ENCODE results near the gene IRF2.

The IRF2 gene

GRCh38 chr4:184368290-184368689 is 106.1 kb downstream of the IRF2 start:
- no peak for DNase-seq (ENCODE audit: low spot score)

DNA sequence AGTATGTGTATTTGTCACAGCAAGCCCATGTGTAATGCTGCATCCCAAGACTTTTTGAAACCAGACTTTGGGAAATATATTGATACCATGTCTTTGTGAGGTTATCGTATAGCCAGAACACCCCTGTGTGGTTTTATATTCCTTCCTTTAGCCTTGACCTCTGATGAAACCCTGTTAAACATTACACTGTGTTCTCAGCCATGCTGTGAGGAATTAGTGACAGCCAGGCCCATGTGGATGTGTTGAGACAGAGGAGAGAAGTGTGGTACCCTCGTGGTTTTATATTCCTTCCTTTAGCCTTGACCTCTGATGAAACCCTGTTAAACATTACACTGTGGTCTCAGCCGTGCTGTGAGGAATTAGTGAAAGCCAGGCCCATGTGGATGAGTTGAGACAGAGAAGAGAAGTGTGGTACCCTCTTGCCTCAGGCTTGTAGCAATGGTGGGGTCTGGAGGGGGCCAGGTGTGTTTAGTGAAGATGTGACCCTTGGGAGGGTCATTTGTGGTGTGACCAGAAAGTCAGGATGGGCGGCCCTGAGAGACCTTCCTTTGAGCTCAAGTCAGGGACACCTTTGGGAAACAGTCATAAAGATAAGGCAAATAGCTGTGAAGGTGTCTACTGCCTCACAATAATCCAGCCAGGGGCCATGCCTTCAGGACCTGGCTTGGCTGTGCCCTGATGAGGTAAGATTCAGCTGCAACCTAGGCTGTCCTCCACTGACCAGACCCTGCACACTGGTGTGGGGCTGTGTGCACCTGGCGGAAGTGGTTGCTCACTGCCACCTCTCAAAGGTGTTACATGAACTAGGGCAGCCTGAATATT is 110.0 kb downstream of the IRF2 start:
- no peak for DNase-seq (ENCODE audit: low spot score)

DNA sequence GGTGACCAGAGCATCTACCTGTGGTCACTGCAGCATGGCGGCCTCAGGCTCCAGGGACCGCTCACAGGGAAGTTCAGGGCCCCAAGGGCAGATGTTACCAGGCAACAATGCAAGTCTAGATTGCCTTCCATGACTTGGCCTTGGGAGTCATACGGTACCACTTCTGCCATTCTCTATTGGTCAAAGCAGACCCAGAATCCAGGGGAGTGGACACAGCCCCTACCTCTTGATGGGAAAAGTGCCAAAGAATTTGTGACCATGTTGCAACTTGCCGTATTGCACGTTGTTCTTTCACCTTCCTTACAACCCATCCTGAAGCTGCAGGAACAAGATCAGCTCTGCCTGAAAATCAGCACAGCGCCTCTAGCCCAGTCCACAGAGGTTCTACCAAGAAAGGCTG is 111.1 kb downstream of the IRF2 start:
- DNase-seq (ENCODE audit: low spot score) = no peak

- DNase-seq (ENCODE audit: low spot score) = no peak
Observed at GRCh38 chr4:184362396-184362795, 112.0 kb downstream of the IRF2 start.

- DNase-seq (ENCODE audit: low spot score) = no peak
Observed at GRCh38 chr4:184361443-184361842, 112.9 kb downstream of the IRF2 start.

DNA sequence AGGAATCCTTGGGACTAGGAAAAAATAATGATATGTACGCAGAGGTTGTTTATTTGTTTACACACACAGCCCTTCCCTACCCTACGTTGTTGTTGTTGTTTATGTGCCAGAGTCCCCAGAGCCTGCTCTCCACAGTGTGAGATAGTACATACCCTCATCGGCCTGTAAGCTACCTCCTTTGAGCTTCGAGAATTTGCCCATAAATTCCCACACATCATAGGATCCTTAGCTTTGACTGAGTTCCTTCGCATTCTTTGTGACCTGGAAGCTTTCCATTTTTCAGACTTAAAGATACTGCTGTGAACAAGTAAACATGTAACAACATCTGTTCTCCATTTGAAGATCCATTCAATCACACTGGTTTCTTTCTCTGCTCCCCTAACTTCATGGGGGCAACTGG is 114.5 kb downstream of the IRF2 start:
- no peak for DNase-seq (ENCODE audit: low spot score)

DNA sequence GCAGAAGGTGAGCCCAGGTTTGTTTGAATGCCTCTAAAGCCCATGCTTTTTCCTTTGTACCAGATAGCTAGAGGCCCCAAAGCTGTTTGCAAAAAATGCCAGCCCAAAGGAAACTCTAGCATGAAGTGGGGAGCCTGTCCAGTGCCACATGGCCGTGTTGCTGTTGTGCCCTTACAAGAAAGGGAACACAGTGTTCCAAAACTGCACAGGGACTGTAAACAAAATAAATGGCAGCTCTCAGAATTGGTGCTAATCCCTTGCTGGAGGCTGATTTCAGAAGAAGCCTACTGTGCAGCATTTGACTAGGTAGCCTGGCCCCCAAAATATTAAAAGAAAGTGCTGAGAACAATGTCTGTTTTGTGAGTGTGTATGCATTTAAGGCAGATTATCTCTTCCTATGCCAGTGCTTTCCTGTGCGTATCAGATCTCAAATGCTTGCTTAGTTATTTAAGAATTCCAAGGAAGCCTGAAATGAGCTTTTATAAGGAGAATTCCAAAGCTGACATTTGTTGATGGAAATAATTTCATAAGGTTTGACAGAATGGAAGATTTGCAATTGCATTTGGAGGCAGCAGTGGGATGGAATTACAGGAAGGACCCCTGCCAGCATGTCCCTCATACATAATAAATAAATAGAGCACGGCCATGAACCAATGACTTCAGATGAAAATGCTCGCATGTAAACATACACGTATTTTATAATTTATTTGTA is 115.7 kb downstream of the IRF2 start:
- no peak for DNase-seq (ENCODE audit: low spot score)

DNA sequence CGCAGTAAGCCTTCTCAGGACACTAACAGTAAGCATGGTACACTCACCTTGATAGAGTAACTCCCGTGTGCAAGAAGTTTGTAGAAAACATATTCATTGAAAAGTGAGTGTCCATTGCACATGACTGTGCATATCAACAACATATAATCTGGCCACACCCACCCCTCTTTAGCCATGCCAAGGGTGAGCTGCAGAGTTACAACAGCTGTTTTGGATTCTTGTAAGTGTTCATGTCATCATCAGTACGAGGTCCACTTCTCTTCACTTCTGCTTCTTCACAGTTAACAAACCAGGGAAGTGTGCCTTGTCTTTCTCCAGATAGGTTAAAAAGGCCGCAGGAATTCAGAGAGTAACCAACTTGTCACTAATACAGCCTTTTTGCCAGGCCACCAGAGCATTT is 116.6 kb downstream of the IRF2 start:
- DNase-seq (ENCODE audit: low spot score) = no peak

- DNase-seq (ENCODE audit: low spot score) = no peak
Observed at GRCh38 chr4:184357165-184357564, 117.2 kb downstream of the IRF2 start.

DNA sequence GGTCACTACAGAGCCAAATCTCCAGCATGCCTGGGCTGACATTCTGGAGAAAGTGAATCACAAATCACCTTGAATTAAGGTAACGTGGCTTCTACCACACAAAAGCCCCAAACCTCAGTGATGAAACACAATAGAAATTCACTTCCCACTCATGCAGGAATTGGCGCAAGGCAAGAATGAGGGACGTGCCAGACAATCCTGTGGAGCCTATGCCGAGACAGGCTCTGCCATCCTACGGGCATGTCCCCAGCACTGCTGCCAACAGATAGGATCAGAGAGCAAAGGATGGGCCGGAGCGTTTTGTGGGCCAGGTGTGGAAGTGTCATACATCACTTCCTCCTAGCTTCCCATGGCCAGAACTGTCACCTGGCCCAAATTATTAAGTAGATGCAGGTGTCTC is 118.0 kb downstream of the IRF2 start:
- no peak for DNase-seq (ENCODE audit: low spot score)

DNA sequence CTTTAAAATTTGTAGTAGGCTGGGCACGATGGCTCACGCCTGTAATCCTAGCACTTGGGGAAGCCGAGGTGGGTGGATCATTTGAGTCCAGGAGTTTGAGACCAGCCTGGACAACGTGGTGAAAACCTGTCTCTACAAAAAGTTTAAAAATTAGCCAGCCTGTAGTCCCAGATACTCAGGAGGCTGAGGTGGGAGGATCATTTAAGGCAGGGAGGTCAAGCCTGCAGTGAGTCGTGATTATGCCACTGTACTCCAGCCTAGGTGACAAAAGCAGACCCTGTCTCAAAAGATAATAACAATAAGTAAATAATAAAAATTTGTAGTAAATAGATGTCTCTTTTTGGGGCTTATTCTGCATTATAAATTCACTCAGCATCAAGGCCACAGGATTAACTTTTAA is 118.5 kb downstream of the IRF2 start:
- DNase-seq (ENCODE audit: low spot score) = no peak

DNA sequence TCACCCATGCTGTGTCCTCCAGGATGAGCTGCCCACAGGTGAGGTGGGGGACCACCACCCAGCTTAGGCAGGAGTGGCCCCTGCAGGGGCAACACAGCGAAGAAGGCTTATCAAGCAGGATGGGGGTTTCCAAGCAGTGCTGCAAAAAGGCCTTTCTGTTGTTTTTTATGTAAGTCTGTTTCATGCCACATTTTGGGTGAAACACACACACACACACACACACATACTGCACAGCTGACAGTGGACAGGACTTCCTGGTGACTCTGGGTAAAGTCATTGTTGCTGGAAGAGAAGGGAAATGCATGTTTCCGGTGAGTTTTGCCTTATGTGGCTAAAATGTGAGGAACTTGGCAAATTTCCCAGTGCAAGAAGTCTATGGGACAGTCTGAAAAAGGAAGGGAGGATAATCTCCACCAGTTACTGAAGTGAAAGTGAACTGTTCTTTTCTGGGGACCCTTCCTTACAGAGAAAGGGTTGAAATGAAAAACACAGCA is 119.2 kb downstream of the IRF2 start:
- DNase-seq (ENCODE audit: low spot score) = peak; percentile 69

- DNase-seq (ENCODE audit: low spot score) = no peak
Observed at GRCh38 chr4:184352891-184353290, 121.5 kb downstream of the IRF2 start.

DNA sequence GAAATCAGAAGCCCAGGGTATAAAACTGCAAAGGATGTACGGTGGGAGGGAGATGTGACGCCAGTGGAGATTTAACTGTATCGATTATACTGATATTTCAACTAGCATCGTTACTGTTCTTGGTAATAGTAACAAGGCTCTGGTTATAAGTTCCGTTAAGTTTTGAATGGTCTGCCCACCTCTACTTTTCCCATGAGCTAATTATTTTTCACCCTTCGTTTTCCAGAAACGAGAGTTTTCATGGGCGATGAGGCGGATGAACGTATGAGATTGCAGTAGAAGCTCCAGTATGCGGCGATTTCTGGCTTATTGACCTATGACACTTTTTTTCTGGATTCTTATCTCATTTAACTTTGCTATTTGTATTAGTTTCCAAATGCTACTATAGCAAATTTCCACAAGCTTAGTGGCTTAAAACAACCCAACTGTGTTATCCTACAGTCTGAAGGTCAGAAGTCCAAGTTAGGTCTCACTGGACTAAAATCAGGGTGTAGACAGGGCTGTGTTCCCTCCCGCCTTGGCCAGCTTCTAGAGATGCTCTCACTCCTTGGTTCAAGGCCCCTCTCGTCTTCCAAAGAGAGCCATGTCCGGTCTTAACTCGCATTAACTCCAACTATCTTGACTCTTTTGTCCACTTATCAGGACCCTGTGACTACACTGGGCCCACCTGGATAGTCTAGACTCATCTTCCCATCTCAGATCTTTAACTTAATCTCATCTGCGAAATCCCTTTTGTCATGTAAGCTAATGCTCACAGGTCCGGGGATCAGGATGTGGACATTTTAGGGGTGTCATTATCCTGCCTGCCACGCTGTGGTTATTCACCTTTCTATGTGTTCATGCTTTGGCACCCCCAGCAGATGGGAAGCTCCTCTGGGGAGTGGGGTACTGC is 122.5 kb downstream of the IRF2 start:
- no peak for DNase-seq (ENCODE audit: low spot score)

GRCh38 chr4:184350964-184351363 is 123.4 kb downstream of the IRF2 start:
- DNase-seq (ENCODE audit: low spot score) = no peak

DNA sequence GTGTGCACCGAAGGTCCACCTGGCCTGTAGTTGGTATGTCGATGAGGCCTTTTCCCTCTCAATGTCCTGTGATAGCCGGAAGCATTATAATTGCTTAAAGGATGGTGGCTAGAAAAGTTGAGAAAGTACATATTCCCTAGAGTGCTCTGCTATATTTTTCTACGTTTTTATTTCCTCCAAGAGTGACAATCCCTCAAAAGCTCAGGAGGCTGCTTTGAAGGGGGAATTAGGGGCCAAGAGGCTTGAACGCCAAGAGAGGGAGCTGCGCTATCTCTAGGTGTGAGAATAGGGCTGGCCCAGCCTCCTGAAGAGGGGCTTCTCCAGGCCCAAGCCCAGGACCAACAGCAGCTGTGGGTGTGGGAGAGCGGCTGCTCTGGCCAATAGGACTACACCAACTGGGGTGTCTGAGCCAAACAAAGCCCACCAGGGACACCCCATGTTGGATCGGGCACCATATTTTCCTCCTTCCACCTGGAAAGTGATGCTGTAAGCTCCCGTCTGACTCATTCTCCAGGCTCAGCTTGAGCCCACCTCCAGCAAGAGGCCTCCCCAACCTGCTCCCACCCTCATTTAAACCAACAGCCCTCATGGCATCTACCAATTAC is 124.0 kb downstream of the IRF2 start:
- no peak for DNase-seq (ENCODE audit: low spot score)

DNA sequence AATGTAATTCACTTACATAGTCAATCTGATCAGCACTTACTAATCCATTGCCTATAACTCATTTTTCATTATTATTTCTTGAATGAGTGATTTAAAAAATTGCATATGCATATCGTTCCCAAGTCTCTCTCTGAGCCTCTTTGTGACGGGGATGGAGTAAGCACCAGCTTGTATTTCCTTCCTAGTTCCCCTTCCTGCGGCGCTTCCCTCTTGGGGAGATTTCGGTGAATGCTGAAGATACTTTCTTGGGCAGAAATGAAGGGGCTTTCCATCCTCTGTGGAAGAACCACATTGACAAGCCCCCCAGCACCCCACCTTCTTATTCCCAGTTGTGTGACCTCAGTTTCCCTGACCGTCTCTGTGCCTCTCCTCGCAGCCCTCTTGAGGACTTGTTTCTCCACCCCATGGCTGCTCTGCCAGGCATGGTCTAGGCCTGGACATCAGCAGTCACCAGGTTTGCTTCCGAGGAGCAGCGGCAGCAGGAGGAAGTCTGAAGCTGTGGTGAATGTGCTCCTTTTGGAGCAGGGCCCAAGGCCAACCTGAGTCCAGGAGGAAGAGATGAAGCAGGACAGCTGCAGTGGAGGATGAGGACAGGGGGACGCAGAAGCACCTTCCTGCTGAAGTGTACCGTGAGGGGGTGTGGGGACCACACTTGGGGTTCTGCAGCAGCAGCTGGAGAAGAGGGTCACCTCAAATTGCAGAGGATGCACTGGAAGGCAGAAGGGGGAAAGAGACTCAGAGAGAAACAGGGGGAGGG is 124.9 kb downstream of the IRF2 start:
- no peak for DNase-seq (ENCODE audit: low spot score)

GRCh38 chr4:184348311-184349233 is 125.8 kb downstream of the IRF2 start:
- no peak for DNase-seq (ENCODE audit: low spot score)

DNA sequence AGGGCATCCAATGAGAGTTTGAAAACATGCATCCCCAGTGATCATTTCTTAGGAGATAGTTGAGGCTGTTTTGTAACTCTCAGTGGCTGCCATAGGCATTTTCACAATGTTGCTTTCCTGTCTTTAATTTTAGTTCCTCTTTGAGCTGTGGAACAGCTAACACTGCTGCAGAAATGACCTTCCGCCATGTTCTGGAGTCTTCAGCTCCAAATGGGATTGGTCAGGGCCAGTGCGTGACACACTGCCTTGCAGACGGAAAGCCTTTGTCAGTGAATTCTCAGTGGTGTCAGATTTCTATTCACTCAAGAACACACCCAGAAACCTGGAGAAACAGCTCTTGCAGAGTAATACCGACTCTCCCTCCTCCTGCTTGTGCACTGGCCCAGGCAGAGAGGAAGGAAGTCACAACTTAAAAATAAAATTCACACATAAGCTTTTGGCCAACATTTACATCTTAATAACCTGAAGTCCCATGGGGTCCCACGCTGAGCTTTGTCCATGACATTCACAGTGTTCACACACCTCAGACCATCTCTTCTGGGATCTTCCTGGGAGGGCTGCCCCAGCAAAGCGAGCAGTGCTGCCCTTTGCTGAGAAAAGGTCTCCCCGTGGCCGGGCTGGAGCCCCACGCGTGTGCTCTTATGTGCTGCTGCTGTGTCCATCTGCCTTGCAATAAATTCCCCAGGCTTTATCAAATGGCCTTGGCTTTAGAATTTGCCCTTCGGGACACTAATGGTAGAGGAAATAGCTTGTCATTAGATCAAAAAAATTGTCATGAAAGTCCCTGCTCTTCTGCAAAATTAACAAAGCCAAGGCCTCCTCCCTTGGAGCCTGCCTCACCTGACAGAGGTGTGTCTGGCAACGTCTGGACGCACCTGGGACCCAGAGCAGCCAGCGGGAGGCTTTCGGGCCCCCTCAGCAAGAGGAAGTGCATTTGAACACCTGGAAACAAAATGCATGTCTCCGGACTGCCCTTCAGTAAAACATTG is 126.8 kb downstream of the IRF2 start:
- DNase-seq (ENCODE audit: low spot score) = no peak

Measured in putamen (tissue), 1 donor.